Brain microvascular endothelial cell (primary cell): ENCODE results near the gene ALPK3.

Source experiments
- DNase-seq: peaks from one replicate; pipeline ENCODE4 v3.0.0-alpha.2; 2020
- H3K27ac ChIP-seq: fragments of 250-450 bp; sonication (Bioruptor Pico); 2 replicates; pipeline ENCODE4 v1.5.1; 2020; ENCODE audit warnings: mild to moderate bottlenecking, moderate library complexity
- H3K27me3 ChIP-seq: fragments of 250-450 bp; sonication (Bioruptor Pico); replicated peaks from 2 replicates; pipeline ENCODE4 v1.5.1; 2020; ENCODE audit warnings: mild to moderate bottlenecking
- H3K36me3 ChIP-seq: fragments of 250-450 bp; sonication (Bioruptor Pico); replicated peaks from 2 replicates; pipeline ENCODE4 v1.5.1; 2020; ENCODE audit warnings: mild to moderate bottlenecking
- H3K4me3 ChIP-seq: 2 replicates; pipeline ENCODE4 v1.5.1; 2011; ENCODE audit warnings: low read depth, mild to moderate bottlenecking, control low read depth, low read length, moderate library complexity
- CTCF ChIP-seq: IDR thresholded peaks from 2 replicates; pipeline ENCODE4 v1.5.1; 2011; ENCODE audit warnings: low read depth, mild to moderate bottlenecking, moderate library complexity, low read length, control low read depth, inconsistent platforms; ENCODE audit errors: missing control alignments
- in situ Hi-C: cut with HindIII; loops from 2 replicates; pipeline ENCODE4 v1.10.0; 2017; ENCODE audit warnings: low sequenced_read_pairs, low pct_ligation_motif_present

The ALPK3 gene

GRCh38 chr15:84905016-84905916 lies 88.1 kb downstream of the ALPK3 start:
- DNase-seq = no peak
- in situ Hi-C loops = no loop called here
- H3K27me3 ChIP-seq = no peaks in the 10 kb centered on the region
- no peak overlapping the region for H3K4me3 ChIP-seq
- H3K27ac ChIP-seq = no peak overlapping the region
- no peak for TF ChIP-seq CTCF
- no peaks in the 10 kb centered on the region for H3K36me3 ChIP-seq

GRCh38 chr15:84907731-84908130 lies 90.6 kb downstream of the ALPK3 start:
- in situ Hi-C loops = no loop called here
- no peak for TF ChIP-seq CTCF
- H3K27ac ChIP-seq = no peak overlapping the region
- no peaks in the 10 kb centered on the region for H3K36me3 ChIP-seq
- H3K27me3 ChIP-seq = no peaks in the 10 kb centered on the region
- no peak overlapping the region for H3K4me3 ChIP-seq
- no peak for DNase-seq

- Histone ChIP-seq H3K36me3 (no peaks in the 10 kb centered on the region), H3K4me3 (no peak overlapping the region), H3K27ac (no peak overlapping the region), H3K27me3 (no peaks in the 10 kb centered on the region)
- DNase-seq = no peak
- TF ChIP-seq CTCF = no peak
- in situ Hi-C loops = no loop called here
These were observed 91.4 kb downstream of the ALPK3 start for GRCh38 chr15:84908564-84908963.

- TF ChIP-seq CTCF = no peak
- Histone ChIP-seq H3K36me3 (no peaks in the 10 kb centered on the region), H3K27ac (no peak overlapping the region), H3K27me3 (no peaks in the 10 kb centered on the region), H3K4me3 (no peak overlapping the region)
- DNase-seq = no peak
- in situ Hi-C loops = no loop called here
These were observed 91.9 kb downstream of the ALPK3 start for GRCh38 chr15:84909029-84909428.

- Histone ChIP-seq H3K36me3 (no peaks in the 10 kb centered on the region), H3K27me3 (no peaks in the 10 kb centered on the region), H3K27ac (no peak overlapping the region), H3K4me3 (no peak overlapping the region)
- in situ Hi-C loops = no loop called here
- TF ChIP-seq CTCF = no peak
- DNase-seq = no peak
These were observed 92.6 kb downstream of the ALPK3 start for GRCh38 chr15:84909782-84910181.
